Neutrophil (primary cell): ENCODE data around the gene MRPL58.
"Not testable (repeated sequence)": the region's sequence is repeated elsewhere in the genome, so short reads cannot be mapped to it uniquely, and the experiment has no call there.

ENCODE experiments used
- H3K27ac ChIP-seq: fragments of 200-600 bp; sonication (generic); 2 replicates; pipeline ENCODE4 v1.5.1; 2016; ENCODE audit warnings: mild to moderate bottlenecking, moderate library complexity
- H3K27me3 ChIP-seq: fragments of 200-600 bp; sonication (generic); 2 replicates; pipeline ENCODE4 v1.6.0; 2016; ENCODE audit warnings: mild to moderate bottlenecking
- H3K36me3 ChIP-seq: fragments of 200-600 bp; sonication (generic); 2 replicates; pipeline ENCODE4 v1.5.1; 2017
- H3K4me1 ChIP-seq, 2 experiments: fragments of 200-600 bp in 1 of 2; sonication (generic) in 1 of 2; 1 replicate in 1 of 2; 2 replicates in 1 of 2; pipeline versions ENCODE4 v1.5.1 to v1.6.1; 2013 to 2016; ENCODE audit warnings: low read depth in 1 of 2, low read length in 1 of 2, mild to moderate bottlenecking in 1 of 2, moderate library complexity in 1 of 2; ENCODE audit not compliant: control insufficient read depth in 1 of 2, insufficient read depth in 1 of 2
- H3K4me3 ChIP-seq, 2 experiments: fragments of 200-600 bp in 1 of 2; sonication (generic) in 1 of 2; 1 replicate in 1 of 2; 2 replicates in 1 of 2; pipeline ENCODE4 v1.5.1; 2013 to 2016; ENCODE audit warnings: low read depth in 1 of 2, low read length in 1 of 2, mild to moderate bottlenecking in 1 of 2, moderate library complexity in 1 of 2
- H3K9me3 ChIP-seq: fragments of 200-600 bp; sonication (generic); 2 replicates; pipeline ENCODE4 v1.5.1; 2016
- CTCF ChIP-seq: fragments of 200-600 bp; sonication (generic); IDR thresholded peaks from 2 replicates; pipeline ENCODE4 v1.5.1; 2016; ENCODE audit warnings: antibody characterized with exemption

The MRPL58 gene

GRCh38 chr17:74981979-74982662 lies 30.3 kb upstream of the MRPL58 start:
- Histone ChIP-seq H3K36me3 (no peaks in the 10 kb centered on the region), H3K4me3 (peak overlapping the region; percentile 58 to 72), H3K4me1 (peaks cover 33% of the 10 kb centered on the region in 2 experiments), H3K9me3 (no peaks in the 10 kb centered on the region), H3K27ac (peak overlapping the region; percentile 7), H3K27me3 (peaks cover 80% of the 10 kb centered on the region)
- peak; percentile 35 for TF ChIP-seq CTCF

GRCh38 chr17:74982663-74983313 lies 29.7 kb upstream of the MRPL58 start:
- H3K36me3 ChIP-seq, H3K9me3 ChIP-seq, H3K27ac ChIP-seq: not testable (repeated sequence)
- peaks cover 80% of the 10 kb centered on the region for H3K27me3 ChIP-seq
- peak overlapping the region; percentile 58 to 72 for H3K4me3 ChIP-seq
- peaks cover 37 to 39% of the 10 kb centered on the region in 2 experiments for H3K4me1 ChIP-seq

- TF ChIP-seq CTCF = no peak
- Histone ChIP-seq H3K36me3 (no peaks in the 10 kb centered on the region), H3K27me3 (peaks cover 83% of the 10 kb centered on the region), H3K4me3 (no peak overlapping the region), H3K9me3 (no peaks in the 10 kb centered on the region), H3K27ac (no peak overlapping the region), H3K4me1 (peaks cover 47 to 49% of the 10 kb centered on the region in 2 experiments)
Observed at GRCh38 chr17:74986206-74986576, 26.3 kb upstream of the MRPL58 start.

GRCh38 chr17:74987418-74987908 lies 25.0 kb upstream of the MRPL58 start, which contains the start of gene CDR2L:
Gene CDR2L (plus strand): TSS chr17:74987632. CDS start chr17:74988044, 412 bp downstream.
- peak; percentile 50 for TF ChIP-seq CTCF
- peaks cover 36 to 37% of the 10 kb centered on the region in 2 experiments for H3K4me1 ChIP-seq
- H3K27ac ChIP-seq = peak within 1 kb of the TSS; percentile 55

GRCh38 chr17:74987909-74988711 lies 24.4 kb upstream of the MRPL58 start:
- H3K9me3 ChIP-seq = no peaks in the 10 kb centered on the region
- peaks cover 72% of the 10 kb centered on the region for H3K27me3 ChIP-seq
- TF ChIP-seq CTCF = no peak
- H3K4me3 ChIP-seq = peak overlapping the region; percentile 55 to 63
- H3K4me1 ChIP-seq = peaks cover 34 to 35% of the 10 kb centered on the region in 2 experiments
- H3K27ac ChIP-seq = no peak overlapping the region
- no peaks in the 10 kb centered on the region for H3K36me3 ChIP-seq

More at GRCh38 chr17:74987418-74987908, 25.0 kb upstream of the MRPL58 start, which contains the start of gene CDR2L:
- Histone ChIP-seq H3K4me3 (peak within 1 kb of the TSS; percentile 55 to 63), H3K27me3 (peaks cover 73% of the 10 kb centered on the region), H3K36me3 (no peaks in the 10 kb centered on the region), H3K9me3 (no peaks in the 10 kb centered on the region)
